ENCODE data around the gene SH3BGRL3.

- TF ChIP-seq ZNF274 (IDR thresholded peaks at IDR 0.05; ENCODE audit: low read depth, low read length) (no peak), YY1 (IDR thresholded peaks at IDR 0.05; ENCODE audit: insufficient read depth, insufficient read length) (no peak), SUZ12 (IDR thresholded peaks at IDR 0.05; ENCODE audit: extremely low read depth, insufficient read depth, insufficient read length) (no peak)
These were observed 8.5 kb downstream of the SH3BGRL3 start for GRCh38 chr1:26288311-26288941.
